ENCODE measurements around the gene PIGR.

- TF ChIP-seq YY1 (IDR thresholded peaks at IDR 0.05; ENCODE audit: insufficient read depth, insufficient read length) (no peak), ZNF274 (IDR thresholded peaks at IDR 0.05; ENCODE audit: low read depth, low read length) (no peak), SUZ12 (IDR thresholded peaks at IDR 0.05; ENCODE audit: extremely low read depth, insufficient read depth, insufficient read length) (no peak)
These were observed 14.6 kb downstream of the PIGR start for GRCh38 chr1:206931709-206932108.

Data from NT2/D1 (cell line).